NCI-H1417 treated with DMSO at 0.1 percent for 48 hours (cell line): ENCODE data around the gene PTK6.
"Not testable (repeated sequence)": the region's sequence is repeated elsewhere in the genome, so short reads cannot be mapped to it uniquely, and the experiment has no call there.

Experiments used
- DNase-seq: peaks from one replicate; lab custom pipeline; 2025; lab: John Stamatoyannopoulos, UW

Gene PTK6

DNA sequence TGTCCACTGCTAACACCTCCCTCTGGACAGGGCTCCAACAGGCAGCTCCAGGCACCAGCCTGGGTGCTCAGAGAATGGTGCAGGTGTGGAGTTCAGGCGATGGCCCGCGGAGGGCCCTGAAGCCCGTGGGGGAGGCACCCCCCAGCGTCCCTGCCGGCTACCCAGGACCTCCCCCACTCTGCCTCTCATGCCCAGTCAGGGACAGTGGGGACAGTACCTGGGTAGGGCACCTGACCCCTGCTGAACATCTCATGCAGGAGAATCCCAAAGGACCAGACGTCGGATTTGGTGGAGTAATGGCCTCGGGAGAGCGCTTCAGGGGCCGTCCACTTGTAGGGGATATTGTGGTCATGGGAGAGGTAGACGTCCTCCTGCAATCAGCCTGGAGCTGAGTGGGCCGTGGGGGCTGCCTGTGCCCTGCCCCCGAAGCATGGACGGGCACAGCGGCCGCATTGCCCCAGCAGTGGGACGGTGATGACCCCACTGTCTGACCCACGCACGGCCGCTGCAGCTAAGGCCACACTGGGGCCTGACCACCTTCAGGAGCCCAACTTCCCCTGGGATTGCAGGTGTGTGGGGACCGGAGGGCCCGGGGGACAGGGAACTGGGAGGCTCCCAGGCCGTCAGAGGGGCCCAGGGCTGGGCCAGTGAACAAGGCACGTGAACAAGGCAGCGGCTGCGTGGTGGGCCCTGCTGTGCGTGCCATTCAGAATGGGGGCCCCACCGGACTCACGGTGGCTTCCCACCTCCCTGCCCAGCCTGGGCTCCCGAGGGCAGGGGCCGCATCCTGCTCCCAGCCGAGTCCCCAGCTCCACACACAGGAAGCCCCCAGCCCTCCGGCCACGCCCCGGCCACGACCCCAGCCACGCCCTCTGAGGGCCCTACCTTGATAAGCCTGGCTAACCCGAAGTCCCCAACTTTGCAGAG lies 7.1 kb downstream of the PTK6 start:
- no peak for DNase-seq

DNA sequence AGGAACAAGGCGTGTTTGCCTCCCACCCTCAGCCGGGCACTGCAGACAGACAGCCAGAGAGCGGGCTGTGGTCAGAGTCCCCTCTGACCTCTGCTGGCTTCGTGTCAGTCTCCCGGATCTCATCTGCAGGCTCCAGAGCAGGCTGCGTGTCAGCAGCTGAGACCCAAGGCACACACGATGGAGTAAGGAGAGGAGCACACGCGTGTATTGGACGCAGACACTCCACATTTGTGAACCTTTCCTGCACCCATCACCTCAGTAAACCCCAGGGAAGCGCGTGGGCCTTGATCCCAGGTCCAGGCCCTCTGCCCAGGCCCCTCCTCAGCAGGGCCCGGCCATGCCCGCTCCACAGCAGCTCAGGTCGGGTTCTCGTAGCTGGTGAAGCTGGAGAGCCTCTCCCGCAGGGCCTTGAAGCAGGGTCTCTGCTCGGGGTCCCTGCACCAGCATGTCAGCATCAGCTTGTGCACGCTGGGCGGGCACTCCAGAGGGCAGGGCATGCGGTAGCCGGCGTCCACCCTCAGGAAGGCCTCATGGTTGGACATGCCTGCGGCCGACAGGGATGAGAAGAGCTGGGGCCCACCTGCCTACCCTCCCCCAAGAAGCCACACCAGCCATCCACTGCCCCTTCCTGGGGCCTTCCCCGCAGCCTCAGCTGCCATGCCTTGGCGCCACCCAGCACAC lies 7.9 kb downstream of the PTK6 start:
- DNase-seq, result no peak

DNA sequence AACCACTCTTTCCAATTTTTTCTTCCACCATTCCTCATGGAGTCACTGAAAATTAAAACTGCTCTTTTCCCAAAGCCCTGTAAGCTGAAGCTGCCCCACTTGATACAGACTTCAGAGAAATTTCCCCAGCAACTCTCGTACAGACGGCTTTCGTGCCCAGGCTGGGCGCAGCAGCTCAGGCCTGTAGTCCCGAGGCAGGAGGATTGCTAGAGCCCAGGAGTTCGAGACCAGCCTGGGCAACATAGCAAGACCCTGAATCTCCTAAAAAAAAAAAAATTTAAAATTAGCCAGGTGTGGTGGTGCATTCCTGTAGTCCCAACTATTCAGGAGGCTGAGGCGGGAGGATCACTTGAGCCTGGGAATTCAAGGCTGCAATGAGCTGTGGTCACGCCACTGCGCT lies 10.0 kb downstream of the PTK6 start:
- no peak for DNase-seq

DNA sequence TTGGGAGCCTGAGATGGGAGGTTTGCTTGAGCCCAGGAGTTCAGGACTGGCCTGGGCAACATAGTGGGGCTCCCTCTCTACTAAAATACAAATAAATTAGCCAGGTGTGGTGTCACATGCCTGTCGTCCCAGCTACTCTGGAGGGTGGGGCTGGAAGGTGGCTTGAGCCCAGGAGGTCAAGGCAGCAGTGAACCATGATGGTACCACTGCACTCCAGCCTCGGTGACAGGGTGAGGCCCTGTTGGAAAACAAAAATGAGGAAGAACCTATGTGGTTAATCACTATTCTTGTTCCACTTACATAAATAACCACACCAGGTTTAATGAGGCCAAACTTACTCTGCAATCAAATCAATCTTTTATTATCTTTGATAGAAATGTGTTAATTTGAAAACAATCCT lies 11.2 kb downstream of the PTK6 start:
- no peak for DNase-seq

DNA sequence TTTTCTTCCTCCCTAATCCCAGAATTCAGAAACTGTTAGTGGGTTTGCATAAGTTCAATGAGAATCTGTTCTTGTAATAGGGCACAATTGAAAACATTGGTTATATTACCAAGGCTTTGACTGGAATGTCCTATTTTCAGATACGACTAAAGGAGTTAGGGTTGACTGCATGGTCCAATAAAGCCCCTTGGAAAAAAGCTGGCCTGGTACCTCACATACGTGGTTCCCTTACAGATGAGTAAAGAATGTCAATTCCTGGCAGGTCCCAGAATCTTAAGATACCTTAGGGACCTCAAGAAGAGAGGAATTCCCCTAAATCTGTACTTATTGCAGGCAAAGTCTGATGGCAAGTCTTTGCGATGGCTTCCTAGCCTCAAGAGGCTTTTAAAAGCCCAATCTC lies 12.0 kb downstream of the PTK6 start:
- no peak for DNase-seq

DNA sequence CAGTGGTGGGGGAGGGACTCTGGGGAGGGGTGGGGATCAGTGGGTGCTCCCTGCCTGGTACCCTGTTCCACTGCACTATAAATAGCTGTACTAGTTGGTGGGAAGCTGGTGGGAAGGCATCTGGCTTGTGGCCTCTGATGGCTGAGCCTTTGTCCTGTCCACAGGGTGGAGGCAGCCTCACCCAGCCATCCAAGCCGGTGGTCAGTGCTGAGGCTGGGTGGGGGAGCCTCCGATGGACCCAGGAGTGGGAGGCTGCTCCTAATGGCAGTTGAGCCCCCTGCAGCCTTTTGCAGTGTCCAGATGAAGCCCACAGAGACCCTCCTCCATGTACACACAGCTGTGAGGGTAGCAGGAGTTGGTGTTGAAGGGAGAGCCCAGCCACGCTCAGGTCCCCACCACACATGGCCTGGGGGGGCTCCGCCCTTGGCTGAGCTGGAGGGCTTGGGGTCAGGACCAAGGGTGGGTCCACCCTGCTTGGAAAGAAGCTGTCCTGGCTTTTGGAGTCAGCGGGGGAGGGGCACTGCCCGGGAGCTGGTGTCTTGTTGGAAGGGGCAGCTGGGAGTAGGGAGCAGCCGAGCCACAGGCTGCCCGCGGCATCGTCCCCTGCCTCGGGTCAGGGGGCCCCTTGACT lies 14.1 kb downstream of the PTK6 start:
- no peak for DNase-seq

DNA sequence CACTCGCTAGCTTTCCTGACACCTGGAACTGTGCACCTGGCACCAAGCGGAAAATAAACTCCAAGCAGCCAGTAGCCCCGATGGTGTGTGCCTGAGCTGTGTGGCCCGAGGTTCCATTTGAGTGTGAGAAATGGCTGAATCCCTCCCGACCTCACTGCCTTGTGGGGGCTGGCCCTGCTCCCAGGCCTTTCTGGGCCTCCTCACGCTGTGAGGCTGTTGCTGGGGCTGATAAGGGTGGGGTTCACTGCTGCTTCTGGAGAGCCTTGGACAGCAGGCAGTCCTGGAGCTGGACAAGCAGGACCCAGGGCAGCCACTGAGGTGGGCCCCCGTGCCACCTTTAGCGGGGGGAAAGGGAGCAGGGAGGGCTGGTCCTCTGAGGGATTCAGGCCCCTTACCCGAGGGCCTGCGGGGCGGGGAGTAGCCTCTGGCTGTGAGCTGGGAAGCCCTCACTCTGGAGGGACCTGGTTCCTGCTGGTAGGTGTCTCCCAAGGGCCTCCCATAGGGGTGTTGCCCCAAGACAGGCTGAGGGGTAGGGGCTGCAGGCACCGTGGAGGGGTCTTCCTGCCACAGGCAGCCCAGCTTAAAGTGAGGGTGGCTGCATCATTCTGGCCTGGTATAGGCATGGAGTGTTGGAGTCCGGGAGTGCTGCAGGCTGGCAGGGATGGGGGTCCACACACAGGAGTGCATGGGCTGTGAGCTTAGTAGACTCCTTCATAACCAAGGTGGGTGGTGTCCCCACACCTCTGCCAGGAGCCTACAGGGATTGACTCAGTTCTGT lies 14.9 kb downstream of the PTK6 start:
- no peak for DNase-seq

DNA sequence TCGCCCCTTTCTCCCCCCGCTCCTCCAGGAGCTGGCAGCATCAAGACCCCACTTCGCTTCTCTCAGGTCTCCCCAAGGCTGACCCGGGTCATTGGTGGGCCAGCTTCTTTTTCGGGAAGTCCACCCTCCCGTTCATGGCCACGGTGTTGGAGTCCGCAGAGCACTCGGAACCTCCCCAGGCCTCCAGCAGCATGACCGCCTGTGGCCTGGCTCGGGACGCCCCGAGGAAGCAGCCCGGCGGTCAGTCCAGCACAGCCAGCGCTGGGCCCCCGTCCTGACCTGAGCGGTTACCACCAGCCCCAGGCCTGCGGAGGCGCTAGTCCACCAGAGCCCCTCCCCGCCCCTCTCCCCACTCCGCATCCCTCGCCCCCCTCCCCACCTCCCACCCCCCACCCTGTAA lies 15.6 kb downstream of the PTK6 start:
- DNase-seq, result no peak

DNA sequence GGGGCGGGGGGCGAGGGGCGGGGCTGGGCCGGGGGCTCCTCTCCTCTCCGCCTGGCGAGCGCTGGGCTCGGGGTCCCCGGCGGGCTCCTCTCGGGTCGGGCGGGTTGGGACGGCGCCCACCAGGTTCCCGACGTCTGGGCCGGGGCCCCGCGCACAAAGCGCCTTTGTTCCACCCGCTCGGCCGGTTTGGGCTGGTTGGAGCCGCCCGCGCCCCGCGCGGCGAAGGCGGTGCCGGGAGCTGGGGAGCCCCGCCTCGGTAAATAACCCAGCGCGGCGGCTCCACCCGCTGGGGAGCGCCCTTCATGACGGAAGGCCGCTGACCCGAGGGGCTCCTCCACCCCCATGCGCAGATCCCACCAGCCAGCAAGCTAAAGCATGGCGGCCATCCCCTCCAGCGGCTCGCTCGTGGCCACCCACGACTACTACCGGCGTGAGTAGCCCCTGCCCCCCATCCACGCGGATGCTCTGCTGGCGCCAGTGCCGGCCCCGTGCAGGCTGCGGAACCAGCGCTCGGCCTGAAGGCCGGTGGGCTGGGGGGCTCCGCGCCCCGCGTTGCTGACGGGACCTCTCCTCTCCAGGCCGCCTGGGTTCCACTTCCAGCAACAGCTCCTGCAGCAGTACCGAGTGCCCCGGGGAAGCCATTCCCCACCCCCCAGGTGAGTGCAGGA lies 16.1 kb downstream of the PTK6 start:
- no peak for DNase-seq

DNA sequence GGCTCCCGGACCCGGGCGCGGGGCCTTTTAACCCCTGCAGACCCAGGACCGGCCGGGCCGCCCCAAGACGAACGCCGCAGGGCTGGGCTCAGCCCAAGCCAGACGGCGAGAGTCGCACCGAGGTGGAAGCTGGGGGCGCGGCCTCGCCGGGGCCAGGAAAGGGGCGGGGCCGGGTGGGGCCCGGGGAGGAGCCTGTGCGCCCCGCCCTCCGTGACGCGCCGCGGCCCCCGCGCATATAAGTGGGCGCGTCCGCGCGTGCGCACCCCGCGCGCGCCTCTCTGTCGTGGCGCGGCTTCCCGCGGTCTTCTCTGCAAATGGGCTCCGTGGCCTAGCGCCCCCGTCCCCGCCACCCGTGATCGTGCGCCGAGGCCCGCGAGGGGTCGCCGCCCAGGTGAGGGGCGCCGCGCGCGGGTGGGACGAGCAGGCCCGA lies 16.7 kb downstream of the PTK6 start, which contains the start of gene PPDPF:
Gene PPDPF (plus strand): TSS at position 262 of the 430 bp plus-strand sequence. CDS start 544 bp downstream, outside the sequence.
- DNase-seq, result no peak

DNA sequence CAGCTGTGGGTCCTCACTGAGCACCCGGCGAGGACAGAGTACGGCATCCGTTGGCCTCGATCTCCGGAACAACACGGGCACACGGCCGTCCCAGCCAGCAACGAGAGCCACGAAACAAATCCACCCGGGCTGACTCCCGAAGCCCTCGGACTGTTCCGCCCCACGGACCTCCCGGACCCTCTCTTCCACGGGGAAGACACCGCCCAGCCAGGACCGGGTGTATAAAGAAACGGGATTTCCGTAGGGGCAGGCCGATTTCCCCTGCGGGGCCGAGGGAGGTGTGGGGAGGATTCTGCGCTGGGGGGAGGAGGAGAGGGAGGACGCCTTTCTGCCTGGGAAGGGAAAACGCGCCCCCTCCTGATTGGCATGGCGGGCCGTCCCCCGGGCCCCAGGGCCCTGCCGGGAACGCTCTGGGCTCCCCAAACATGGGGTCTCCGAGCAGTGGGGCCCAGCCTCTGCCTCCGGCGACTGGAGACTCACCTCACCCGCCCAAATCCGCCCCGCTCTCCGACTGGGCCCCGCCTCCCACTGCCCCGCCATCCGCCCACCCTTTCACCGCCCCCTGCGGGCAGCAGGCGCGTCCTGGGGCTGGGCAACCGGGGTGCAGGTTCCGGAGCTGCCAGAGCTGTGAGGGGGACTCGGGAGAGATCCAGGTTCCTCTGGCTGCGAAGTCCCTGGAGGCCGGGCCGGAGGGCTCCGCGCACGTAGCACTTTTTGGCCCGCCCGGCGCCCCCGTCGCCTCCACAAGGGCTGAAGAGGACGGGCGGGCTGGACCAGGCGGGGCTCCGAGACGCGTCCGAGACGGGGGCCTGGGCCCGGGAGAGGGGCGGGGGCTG lies 17.3 kb downstream of the PTK6 start:
- DNase-seq, result no peak

DNA sequence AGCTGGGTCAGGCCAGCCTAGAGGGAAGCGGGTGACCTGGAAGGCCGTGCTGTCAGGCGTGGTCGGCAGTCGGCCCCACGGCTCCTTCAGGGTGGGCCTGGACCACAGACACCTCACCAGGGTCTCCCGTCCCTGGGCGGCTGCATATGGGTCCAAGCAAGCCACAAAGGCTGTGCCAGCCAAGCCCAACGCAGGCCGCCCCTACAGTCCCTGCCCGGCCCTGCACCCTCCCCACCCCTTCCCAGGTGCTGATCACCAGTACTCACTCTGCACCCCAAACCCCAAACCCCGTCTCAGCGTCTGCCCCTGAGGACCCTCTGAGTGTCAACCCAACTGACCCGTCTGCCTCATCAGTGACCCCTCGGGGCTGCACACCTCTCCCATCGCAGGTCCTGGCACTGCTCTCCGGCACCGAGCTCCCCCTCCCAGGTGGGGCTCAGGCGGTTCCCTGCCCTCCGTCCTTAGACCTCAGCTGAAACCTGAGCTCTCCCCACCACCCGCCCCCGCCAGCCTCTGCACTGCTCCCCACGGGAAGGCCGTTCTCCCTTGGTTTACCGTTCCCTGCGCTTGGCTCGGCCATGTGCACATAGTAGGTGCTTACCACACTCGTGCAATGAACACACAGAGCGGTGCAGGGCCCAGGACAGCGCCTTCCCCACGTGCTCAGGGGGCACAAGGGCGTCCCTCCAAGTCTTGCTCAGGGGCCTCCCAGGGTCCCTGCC lies 18.1 kb downstream of the PTK6 start:
- no peak for DNase-seq

DNA sequence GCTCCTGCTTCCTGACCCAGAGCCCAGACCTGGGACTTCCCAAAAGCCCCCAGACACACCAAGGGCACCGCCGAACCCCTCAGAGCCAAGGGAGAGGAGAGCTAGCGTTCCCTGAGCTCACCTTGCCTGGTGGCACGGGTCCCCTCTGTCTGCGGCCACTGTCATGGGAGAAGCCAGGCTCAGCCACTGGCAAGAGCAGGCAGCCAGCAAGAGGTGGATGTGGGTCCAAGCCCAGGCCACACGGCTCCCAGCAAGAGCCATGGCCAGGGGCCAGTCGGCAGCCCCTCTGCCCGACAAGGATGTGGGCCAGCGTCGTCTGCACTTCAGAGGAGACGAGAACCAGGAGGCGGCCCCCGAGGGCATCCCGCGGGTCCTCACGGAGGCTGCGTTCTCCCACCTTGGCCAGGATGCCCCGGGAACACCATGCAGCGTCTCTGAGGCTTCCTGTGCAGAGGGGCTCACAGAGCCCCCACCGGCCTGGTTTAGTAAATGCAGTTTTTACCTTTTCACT lies 18.8 kb downstream of the PTK6 start:
- no peak for DNase-seq

DNA sequence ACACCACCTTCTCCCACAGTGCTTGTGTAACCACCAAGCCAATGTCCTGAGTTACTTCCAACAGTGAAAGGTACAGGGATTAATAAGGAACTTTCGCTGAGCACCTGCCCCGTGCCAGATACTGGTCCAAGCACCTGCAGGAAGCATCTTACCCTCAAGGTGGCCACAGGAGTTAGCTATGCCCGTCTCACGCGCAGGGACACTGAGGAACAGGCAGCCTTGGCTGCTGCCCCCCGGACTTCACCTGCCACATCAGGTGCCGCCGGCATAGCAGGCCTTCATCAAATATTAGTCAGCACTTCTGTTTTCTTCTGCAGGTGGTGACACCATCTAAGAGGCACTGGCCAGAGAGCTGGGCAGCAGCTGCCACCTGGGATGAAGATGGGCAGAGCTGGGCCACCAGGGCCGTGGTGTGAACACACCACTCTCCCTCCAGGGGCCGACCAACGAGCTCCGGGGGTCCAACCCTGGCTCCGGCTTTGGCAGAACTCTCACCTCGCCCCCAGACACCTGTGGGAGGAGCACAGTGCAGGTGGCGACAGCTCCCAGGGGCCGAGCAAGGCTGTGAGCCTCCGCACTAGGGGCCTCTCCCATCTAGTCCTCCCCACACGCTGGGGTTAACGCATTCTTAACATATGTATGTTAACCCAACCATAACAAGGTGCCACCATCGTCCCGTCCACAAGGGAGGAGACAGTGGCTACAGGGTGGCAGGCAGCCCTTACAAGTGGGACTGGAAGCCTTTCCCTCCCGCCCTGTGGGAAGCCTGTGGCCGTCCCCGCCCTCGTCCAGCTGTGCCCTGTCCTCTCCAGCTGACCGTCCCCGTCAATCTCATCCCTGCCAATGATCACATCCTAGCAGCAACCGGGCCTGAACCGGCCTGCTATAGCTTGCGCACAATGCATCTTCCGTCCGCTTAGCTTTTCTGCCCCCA lies 19.5 kb downstream of the PTK6 start:
- DNase-seq, result no peak

DNA sequence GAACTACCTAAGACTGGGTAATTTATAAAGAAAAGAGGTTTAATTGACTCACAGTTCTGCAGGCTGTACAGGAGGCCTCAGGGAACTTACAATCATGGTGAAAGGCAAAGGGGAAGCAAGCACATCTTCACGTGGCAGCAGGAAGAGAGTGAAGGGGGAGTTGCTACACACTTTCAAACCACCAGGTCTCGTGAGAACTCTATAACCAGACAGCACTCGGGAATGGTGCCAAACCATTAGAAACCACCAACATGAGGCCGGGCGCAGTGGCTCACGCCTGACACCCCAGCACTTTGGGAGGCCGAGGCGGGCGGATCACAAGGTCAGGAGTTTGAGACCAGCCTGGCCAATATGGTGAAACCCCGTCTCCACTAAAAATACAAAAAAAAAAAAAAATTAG lies 22.7 kb downstream of the PTK6 start:
- DNase-seq, result not testable (repeated sequence)

DNA sequence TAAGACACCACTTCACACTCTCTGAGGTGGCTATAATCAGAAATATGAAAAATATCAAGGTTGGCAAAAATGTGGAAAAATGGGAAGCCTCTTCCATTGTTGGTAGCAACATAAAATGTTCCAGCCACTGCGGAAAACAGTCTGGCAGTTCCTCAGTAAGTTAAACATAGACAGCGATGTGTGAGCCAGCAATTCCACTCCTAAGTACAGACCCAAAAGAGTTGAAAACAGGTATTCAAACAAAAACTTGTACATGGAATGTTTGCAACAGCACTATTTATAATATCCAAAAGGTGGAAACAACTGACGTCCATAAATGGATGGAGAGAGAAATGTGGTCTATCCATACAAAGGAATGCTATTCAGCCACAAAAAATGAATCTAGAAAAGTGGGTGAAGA lies 24.0 kb downstream of the PTK6 start:
- no peak for DNase-seq

DNA sequence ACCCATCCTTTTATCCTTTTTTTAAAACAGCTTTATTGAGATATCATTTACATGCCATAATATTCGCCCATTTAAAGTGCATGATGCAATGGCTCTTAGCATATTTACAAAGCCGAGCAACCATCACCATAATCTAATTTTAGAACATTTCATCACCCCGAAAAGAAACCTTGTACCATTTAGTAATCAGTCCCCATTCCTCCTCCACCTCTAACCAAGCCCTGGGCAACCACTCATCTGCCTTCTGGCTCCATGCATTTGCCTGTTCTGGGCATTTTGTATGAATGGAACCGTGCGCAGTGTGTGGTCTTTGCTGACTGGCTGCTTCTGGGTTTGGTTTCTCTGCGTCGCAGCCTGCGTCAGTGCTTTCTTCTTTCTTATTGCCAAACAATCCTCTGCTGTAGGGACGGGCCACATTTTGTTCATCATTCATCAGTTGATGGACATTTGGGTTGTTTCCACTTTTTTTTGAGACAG lies 28.1 kb downstream of the PTK6 start:
- DNase-seq, result no peak

DNA sequence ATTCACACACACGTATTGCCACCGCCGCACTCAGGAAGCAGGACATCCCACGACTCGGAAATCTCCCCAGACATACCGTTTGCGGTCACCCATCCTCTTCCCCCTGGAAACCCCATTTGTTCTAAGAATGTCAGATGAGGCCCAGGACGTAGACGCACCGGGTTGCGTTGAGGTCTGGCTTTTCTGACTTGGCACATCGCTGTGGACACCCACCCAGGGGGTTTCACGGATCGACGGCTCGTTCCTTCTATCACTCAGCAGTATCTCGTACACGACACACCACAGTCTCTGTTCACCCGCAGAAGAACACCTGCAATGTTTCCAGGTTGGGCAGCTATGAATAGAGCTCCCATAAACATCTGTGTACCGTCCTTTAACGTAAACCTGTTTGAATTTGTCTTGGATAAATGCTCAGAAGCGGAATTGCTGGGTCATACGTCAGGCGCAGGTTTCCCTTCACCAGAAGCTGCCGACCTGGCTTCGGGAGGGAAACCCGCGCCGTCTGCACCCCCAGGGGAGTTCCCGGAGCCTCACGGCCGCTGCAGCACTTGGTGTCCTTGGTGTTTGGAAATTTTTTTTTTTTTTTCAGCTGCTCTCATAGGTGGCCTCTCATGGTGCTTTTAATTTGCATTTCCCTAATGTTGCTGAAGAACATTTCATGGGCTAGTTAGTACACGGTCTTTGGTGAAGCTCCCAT lies 29.0 kb downstream of the PTK6 start:
- no peak for DNase-seq
